Germinal center (tissue), 1 donor: ENCODE results near the gene FAM210A.

Experiments
- DNase-seq: peaks from one replicate; pipeline ENCODE4 v3.0.0; 2012; ENCODE audit warnings: mixed read lengths, low spot score

FAM210A gene

DNA sequence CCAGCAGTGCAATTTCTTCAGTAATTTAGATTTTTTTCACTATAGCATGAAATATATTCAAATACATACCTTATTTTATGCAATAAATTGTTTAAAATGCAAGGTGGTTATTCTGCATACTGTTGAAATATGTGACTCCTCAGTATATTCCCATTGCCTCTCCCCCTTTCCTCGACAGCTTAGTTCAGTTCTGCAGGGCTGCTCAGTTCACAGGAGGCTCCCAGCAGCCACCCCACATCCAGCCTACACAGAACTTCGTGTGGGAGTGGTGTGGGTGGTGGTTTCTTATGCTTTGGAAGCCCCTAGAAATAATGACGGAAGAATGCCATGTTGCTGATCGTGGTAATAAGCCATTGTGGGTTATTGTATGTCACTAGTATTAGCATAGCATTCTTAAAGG lies 79.7 kb downstream of the FAM210A start:
- no peak for DNase-seq

DNA sequence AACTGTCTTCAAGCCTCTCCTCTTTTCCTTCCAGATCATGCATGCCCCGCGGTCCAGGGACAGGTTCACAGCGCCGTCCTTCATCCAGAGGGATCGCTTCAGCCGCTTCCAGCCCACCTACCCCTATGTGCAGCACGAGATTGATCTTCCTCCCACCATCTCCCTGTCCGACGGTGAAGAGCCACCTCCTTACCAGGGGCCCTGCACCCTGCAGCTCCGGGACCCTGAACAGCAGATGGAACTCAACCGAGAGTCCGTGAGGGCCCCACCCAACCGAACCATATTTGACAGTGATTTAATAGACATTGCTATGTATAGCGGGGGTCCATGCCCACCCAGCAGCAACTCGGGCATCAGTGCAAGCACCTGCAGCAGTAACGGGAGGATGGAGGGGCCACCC lies 81.3 kb downstream of the FAM210A start:
- no peak for DNase-seq

DNA sequence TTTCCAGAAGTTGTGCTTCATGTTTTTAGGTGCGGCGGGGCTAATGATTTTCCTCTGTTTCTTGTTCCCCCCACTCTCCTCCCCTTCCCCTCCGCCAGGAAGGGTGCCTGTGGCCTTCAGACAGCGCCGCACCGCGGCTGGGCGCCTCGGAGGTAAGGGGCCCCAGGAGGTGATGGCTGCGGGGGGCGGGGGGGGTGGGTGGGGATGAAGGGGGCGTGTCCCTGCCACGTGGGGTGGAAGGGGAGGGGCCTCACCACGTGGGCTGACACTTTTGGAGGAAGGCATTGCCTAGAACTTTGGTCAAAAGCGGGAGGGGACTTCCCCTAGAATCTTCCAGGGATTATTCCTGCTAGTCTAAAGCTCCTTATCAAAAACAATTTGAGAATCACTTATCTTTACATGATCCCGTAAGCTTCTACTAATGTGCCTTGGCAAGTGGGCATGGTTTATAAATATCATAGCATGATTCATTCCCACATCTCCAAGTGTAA lies 83.1 kb downstream of the FAM210A start:
- no peak for DNase-seq

DNA sequence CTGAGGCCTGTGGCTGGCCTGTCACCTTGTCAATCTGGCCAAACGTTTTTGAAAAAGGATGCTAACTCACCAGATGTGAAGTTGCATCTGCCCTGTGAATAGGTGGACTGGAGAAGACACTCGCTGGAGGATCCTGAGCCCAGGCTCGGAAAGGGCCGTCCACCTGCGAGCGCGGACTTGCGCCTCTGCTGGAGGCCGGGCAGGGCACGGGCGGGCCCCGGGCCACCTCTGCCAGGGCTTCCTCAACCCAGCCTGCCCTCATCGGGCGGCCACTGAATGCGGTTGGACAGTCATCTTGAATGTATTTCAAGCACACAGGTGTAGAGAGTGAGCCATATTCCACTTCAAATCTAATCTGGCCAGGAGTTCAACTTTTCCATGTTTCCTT lies 83.9 kb downstream of the FAM210A start:
- no peak for DNase-seq

DNA sequence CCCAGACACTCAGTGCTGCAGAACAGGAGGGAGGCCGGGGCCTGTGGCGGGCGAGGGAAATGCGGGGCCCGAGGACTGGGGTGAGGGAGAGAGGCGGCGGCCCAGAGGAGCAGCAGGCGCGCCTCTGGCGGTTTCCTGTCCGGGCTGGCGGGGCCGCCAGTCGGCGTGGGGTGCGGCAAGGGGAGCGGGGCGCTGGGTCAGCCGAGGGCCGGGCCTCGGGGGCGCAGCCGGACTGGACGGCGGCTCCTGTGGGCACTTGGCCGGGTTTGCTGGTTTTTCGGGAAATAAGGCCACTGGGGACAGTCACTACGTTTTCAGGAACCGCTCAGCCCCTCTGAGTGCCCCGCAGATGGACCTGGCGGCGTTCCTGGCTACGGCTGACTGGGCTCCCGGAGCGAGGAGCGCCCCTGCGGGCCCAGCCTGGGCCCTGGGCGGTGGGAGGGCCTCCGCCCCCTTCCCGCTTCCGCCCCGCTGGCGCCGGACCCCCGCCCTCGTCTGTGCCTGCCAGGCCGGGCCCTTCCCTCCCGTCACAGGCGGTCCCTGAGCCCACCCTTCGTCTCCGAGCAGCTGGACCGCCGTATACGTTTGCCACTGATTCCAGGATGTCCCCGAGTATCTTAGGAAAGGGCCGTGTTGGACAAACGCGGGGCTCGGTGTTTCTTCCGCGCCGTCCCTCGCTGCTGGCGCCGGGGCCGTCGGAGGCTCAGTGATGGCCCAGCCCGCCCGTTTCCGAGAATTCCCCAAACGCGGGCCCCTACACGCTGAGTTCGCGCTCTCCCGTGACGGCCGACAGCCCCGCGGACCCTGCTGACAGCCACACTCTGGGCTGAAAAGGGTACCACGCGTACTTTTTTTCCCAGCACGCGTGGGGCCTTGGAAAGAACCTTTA lies 84.6 kb downstream of the FAM210A start:
- DNase-seq = no peak

DNA sequence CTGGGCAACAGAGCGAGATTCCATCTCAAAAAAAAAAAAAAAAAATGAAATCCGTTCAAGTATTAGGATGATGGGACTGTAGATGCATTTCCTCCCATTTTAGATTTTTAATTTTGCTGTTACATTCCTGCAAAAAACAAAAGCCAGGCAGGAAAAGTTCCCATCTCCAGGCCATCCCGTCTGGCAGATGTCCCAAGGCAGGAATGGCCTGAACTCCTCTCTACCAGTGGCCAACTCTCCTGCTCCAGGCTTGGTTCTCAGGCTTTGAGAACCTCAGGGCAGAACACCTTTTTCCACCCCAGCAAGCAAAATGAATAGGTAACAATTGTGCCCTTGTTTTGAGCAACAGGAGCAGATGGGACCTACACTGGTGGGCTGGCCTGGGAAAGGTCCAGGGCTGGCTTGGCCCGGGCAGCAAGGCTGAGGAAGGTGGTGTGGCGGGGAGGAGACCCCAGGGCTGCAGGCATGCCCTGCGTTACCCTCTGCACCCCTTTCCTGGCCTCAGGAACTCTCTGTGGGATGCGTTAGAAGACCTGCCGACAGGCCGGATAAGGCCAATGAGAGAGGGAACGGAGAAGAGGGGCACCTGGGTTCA lies 86.0 kb downstream of the FAM210A start:
- no peak for DNase-seq

DNA sequence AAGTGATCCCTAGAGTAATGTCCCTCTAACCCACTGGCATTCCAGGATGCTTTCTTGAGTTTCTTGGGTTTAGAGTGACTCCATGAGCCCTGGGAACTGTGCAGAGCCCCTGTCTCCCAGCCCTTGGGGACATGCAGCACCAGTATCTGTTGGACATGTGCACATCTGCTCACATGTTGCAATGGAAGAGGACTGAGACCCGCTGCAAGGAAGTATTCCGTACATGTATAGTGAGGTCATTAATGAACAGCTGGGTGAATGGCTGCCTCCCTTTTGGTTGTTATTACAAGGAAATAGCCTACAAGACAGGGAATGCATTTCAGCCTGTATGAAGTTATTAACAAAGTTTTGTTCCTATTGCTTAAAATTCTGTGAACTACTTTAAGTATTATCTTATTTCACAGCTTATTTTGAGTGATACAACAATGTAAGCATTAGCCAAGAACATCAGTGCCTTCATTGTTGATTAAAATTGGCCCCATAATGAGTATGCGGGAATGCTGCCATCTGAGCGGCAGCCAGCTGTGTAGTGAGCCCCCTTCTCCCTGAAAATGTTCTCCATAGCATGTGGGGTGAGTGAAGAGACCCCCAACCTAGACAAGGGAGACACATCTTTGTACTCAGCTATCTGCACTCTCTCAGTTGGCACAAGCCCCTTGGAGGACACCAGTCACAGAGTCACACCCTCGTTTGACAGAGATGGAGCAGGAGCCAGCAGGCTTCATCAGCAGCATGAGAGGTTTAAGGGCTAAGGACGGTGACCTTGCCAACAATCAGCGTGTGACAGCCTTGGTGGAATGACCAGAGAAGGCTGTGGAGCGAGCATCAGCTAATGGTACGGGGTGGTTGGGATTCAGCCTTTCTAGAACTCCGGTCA lies 87.4 kb downstream of the FAM210A start:
- no peak for DNase-seq

DNA sequence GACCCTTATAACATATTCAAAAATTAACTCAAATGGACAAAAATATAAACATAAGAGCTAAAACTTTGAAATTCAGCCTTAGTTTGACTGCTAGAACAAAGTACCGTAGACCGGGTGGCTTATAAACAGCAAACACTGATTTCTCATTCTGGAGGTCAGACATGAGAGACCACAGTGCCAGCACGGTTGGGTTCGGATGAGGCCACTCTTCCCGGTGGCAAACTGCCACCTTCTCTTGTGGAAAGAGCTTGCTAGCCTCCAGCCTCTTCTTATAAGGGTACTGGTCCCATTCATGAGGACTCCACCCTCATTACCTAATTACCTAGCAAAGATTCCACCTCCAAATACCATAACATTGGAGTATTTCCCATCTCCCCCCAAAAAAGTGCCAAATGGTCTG lies 91.3 kb downstream of the FAM210A start:
- no peak for DNase-seq

DNA sequence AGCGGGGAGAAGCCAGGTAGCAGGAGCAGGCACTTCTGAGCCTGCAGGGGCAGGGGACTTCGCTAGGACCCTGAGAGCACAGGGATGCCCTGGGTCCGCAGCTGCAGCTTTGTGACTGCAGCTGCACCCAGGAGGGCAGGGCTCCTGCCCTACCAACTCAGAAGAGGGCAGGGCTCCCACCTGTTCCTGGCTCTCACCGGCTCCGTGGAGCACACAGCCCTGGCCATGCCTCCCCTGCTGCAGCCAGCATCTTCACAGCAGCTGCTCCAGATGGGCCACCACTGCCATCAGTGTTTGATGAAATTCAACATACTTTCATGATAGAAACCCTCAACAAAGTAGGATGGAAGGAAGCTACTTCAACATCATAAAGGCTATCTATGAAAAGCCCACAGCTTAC lies 92.7 kb downstream of the FAM210A start:
- DNase-seq = no peak

DNA sequence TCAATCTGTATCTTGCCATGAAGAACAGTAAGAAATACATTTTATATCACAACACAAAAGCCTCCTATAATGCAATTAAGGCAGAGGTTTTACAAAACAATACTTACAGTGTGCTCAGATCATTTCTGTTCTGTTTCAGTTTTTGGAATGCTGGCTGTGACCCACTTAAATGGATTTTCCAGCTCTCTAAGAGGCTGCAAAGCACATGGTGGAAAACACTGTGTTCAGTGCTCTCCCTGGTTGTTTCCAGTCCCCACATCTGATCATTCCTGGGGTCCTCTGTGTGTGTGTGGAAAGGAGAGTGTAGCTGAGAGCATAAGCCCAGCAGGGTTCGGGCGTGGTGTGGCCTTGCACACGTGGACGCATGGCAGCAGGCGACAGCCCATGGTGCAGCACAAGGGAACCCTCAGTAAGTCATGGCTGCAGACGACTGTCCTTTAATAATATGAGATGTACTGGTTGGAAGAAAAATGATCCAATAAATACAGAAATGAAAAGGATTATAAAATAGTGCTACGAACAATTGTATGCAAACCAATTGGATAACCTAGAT lies 95.6 kb downstream of the FAM210A start:
- DNase-seq = no peak

DNA sequence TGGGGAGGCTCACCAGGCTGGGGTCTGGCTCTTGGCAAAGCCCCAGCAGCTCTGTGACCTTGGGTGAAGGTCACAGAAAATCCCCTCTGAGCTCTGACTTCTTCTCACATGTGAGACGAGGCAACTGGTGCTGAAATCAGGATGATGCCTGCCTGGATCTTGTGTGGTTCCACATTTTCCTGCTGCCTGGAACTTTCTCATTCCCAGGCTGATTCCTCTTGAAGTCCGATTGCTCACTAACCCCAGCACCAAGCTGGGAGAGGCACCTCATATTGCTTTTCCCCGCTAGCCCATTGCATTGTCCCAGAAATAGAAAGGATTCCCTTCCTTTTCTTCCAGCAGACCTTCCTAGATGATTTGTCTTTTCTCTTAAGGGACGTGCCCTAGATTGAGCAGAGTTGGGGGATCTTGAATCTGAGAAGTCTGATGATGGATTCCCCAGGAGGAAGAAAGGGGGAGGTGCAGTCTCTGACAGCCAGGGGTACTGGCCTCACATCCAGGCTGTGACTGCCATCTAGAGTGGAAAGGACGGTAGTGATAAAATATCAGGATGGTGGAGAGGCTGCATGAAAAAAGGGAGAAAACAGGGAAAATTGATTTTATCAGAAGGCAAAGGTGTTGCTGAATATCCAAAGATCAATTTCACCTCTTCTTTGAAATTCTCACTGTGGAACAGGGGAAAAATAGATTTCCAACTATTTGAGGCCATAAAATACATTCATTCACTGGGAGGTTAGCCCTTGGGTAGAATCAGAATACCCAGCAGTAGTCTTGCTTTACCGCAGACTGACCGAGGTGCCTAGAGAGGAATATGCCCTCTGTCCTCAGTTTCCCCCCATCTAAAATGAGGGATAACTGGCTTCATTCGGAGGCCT lies 96.3 kb downstream of the FAM210A start:
- DNase-seq = peak; percentile 75

DNA sequence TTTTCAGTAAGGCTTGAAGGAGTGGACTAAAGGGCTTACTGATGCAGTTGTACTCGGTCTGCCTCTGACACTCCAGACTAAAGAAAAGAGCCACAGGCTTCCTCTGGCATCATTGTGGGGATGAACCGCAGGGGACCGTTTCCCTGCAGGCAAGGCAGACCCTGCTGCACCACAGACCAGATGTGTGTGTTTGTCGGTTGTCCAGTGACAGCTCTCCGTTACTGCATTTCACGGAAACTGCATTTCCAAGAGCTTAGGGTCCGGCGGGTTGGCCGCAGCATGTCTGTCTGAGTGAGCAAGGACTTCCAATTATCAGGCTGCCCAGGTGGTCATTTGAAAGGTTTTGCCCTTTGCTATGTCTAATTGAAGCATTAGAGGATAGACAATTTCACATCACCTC lies 98.1 kb downstream of the FAM210A start:
- no peak for DNase-seq

DNA sequence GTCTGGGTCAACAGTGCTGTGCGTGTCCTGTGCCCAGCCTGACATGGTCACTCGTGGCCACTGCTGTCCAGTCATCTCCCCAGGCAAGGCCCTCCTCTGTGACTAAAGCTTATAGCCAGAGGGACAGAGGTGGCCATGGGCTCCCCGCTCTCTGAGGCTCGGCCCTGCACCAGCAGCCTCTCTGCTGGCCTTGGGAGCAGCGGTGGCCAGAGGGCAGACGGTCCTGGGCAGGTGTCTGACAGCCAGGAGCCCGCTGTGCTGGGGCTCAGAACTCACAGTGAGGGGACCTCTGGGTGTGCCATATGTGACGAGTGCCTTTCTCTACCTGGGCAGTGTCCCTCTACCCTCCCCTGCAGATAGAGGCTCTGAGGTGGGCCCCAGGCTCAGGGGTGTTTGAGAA lies 98.7 kb downstream of the FAM210A start:
- no peak for DNase-seq

DNA sequence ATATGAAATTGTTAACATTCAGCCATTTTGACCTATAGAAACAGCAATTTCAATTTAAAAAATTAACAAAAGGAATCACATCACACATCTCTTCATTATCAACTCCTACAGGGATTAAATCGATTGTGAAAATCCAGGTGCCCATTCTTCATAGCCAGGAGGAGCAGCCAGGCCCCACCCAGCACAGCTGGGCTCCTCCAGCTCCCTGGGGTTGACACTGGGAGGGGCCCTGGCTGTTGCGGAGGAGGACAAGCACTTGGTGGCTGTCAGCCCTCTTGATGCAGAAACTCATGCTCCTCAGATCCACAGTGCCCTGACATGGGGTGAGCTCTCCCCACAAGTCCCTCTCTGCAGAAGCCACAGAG lies 99.8 kb downstream of the FAM210A start:
- DNase-seq = no peak

DNA sequence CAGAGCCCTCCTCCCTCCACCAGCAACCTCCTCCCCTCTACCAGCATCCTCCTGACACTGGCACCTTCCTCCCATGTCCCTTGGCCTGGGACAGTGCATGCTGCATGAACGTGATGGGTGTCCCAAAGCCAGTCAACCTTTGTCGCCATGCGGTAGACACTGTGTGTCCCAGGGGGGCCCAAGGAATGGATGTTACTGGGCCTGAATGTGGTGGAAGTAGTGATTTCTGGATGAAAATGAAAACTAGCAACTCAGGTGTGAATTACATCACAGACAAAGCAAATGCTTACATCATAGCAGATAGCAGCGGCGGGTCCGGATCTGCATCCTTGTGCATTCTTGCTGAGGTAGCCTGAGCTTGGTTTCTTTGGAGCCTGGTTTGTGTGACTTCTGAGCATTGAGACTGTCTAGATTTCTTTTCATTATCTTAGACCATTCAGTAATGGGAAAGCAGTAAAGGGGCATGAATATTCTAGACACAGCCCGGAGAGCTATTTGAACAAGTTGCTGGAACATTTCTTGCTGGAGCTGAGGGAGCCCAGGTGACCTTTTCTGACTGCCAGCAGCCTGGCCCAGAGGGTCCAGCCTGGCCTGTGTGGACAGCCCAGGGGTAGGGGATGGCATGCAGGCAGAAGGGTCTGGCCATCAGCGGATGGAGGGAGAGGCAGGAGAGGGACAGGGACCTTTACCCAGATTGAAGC lies 100.4 kb downstream of the FAM210A start:
- no peak for DNase-seq

DNA sequence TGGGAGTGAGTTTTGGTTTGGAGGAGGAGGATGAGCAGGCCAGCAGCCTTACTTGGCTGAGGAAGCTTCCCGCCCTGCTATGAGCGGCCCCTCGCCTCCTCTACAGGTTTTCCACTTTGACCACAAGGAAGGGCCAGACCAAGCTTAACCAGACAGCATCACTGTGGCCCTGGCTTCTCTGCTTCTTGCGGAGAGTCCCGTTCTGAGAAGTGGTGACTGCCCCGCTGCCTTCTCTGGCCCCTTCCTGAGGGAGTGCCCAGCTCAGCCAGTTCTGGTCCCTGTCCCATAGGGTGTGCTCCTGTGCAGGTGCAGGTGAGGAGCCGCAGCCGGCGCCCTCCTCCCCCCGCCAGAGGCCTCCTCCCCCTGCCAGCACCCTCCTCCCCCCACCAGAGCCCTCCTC lies 101.0 kb downstream of the FAM210A start:
- DNase-seq = no peak

DNA sequence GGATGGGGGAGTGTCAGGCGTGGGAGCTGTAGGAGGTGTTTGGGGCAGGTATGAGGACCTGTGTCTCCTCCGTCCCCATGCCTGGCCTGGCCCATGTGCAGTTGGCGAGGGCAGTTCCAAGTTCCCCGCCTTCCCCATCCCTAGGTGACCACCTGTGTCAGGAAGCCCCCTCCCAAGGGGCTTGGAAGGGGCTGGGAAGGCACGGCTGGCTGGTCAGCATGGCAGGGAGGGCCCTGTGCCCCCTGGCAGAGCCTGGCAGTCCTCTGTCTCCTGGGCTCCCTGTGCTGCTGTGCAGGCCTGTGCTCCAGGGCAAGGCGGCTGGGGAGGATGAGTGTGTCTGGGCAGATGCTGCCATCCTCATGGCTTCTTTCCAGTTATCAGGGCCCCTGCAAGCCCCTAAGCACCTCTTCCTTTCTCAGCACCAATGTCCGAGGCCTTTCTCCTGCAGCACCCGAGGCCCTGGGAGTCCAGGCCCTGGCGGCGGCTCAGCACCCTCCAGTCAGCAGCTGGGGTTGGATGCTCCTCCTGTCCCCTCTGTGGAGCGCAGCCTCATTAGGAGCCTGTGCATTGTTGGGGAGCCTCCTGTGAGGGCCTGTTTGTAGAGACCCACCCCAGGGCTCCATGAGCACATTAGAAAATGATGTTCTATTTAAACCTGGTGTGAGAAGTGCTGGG lies 101.7 kb downstream of the FAM210A start:
- DNase-seq = no peak

DNA sequence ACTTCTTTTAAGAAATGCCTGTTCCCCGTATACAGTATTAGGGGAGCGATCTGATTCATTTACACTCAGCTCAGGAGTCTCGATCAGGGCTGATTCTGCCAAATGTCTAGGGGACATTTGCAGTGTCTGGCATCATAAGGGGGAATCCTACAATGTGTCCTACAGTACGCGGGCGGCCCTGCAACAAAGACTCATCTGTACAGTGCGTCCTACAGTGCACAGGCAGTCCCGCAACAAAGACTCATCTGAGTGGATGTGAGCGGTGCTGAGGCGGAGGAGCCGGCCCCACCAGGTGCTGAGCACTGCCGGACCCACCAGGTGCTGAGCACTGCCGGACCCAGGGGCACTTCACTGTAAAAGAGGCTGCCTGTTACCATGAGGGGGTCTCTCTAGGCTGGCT lies 102.5 kb downstream of the FAM210A start:
- DNase-seq = no peak

DNA sequence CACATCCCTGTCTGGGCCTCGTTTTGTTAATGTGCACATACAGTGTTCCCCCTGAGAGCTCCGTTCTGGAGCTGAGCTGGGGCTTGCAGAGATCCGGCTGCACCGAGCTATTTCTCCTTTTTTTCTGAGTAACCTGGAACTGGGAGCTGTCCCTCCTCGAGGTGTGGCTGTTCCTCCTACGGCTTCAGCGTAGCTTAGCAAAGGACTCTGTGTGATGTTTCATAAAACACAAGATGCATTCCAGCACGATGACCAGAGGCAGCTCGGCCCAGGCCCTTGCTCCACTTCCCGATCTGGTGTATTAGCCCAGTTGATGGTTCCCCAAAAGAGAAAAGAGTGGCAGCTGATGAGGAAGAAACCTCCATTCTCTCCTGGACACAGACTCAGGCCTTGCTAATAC lies 103.0 kb downstream of the FAM210A start:
- no peak for DNase-seq

DNA sequence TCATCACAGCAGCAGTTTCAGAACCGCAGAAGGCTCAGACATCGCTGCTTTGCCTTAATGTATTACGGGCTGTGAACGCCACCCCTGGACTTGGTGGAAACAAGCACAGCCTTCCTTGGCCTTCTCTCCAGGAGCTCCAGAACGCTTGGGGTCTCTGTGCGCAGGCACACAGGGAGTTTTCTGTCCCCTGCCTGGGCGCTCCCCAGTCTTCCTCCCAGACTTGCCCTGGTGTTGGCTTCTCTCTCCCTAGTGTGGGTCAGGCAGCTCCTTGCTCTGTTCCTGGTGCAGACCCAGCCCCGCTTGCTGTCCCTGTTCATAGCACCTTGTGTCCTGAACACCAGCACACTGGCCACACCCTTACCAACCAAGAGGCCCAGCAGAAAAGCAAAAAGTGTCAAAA lies 103.6 kb downstream of the FAM210A start:
- no peak for DNase-seq
